GM10248 (cell line): ENCODE measurements around the gene MTHFSD.

Experiments used
- CTCF ChIA-PET: fragments of 300-600 bp; sonication (Branson Sonifier 250); formaldehyde crosslinking; extraction: SDS; loops from one replicate; lab custom pipeline; 2021; ENCODE audit warnings: antibody characterized with exemption; lab: Yijun Ruan, JAX
- POLR2A ChIA-PET: fragments of 350-650 bp; sonication (Branson Sonifier 250); formaldehyde crosslinking; extraction: SDS; loops from one replicate; lab custom pipeline; 2020; ENCODE audit warnings: antibody characterized with exemption; lab: Yijun Ruan, JAX
- DNase-seq: peaks from one replicate; pipeline ENCODE4 v3.0.0; 2012; ENCODE audit errors: extremely low spot score
- CTCF ChIP-seq: IDR thresholded peaks from 2 replicates; pipeline ENCODE4 v1.5.1; 2012; ENCODE audit warnings: mild to moderate bottlenecking, low read depth; ENCODE audit errors: extremely low read depth, missing control alignments, control extremely low read depth

Gene MTHFSD

DNA sequence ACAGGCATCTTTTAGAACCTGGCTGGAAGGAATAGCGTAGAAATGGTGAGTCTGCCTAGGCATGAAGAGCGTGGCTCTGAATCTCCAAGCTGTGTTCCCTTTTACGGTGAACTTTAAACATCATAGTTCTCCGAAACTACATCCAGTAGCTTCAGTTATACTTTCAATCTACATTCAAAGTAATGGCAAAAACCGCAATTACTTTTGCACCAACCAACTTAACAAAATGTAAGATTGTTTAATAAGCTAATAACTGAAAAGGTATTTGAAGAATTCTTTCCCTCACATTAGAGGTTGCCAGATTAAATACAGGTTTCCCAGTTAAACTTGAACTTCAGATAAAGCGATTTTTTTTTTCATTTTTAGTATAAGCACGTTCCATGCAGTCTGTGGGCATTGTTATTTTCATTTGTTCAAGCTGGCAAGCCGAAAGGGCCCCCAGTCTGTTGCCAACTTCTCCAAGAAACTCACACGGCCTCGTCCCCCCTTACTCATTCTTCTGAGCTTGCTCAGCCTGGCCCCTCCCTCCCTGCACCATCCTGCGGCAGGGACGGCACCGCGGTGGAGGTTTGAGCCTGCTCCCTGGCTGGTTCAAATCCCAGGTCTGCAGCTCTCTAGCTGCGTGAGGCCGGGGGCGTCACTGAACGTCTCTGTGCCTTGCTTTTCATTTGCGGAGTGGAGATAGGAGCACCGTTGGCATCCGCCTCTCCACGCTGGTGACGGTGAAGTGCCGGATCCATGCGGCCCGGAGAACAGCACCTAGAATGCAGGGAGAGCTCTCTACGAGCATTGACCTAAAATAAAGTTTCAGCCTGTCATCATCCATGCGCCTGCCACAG, 3.5 kb upstream of the MTHFSD start:
- ChIA-PET CTCF (interaction anchor here (0.7 to 1.6 kb wide), 5 partner anchors 40 to 1078 kb away, joined by 3 to 8 read pairs (median 4); no protein-coding TSS in a partner anchor), POLR2A (no interaction called here)
- DNase-seq, result no peak
- TF ChIP-seq CTCF, result no peak

DNA sequence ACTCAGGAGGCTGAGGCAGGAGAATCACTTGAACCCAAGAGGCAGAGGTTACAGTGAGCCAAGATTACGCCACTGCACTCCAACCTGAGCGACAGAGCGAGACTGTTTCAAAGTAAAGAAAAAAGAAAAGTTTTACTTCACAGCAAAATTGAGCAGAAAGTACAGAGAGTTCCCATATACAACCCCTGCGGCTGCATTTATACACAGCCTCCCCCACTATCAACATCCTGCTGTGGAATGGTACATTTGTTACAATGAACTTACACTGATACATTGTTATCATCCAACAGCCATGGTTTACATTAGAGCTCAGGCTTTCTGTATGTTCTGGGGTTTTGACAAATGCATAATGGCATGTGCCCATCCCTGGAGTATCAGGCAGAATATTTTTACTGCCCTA, 2.6 kb upstream of the MTHFSD start:
- no peak for TF ChIP-seq CTCF
- POLR2A ChIA-PET, result no interaction called here
- no peak for DNase-seq
- CTCF ChIA-PET, result interaction anchor here (1.2 to 1.6 kb wide), 2 partner anchors 39 to 505 kb away, joined by 4 to 8 read pairs; no protein-coding TSS in a partner anchor

DNA sequence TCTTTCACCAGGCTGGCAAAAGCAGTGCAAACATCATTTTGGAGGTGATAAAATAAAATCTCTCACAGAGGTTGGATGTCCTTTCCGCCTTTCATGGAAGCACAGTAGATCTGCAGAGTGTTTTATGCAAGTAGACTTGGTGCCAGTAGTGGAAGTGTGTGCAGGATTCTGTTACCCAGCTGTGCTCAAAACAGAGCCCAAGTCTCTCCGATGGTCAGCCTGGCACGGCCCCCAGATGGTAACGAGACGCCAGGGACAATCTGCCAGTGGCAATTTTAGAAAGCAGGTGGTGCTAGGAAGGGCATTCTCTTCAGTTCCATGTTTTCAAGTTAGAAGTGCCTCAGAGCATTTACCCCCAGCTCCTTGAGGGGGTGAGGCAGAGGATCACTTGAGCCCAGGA, 1.5 kb upstream of the MTHFSD start:
- TF ChIP-seq CTCF, result no peak
- DNase-seq, result no peak
- CTCF ChIA-PET, result interaction anchor here (1.1 kb wide), 1 partner anchor 506 kb away, joined by 3 read pairs; no protein-coding TSS in a partner anchor
- POLR2A ChIA-PET, result no interaction called here

DNA sequence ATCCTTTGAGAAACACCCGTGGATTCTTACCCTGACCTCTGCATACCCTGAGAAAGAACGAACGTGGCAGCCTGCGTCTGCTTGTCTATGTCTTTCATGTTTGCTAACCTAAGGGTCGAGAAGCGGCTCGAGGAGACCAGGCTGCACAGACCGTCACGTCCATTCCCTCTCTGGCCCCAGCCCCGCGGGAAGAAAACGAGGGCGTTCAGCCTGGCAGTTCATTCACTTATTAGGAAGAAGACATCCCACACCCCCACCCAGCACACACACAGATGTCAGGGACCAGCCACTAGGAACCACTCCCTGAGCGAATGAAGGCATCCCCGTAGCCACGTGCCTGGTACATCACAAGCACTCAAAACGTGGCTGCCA, 655 bp upstream of the MTHFSD start:
- DNase-seq, result no peak
- CTCF ChIA-PET, result interaction anchor here (1.1 kb wide), 1 partner anchor 507 kb away, joined by 3 read pairs; no protein-coding TSS in a partner anchor
- TF ChIP-seq CTCF, result no peak
- POLR2A ChIA-PET, result no interaction called here

- ChIA-PET POLR2A (interaction anchor here (0.6 kb wide), 1 partner anchor 1243 kb away, joined by 3 read pairs; no protein-coding TSS in a partner anchor), CTCF (no interaction called here)
- DNase-seq, result no peak
- TF ChIP-seq CTCF, result no peak
Measured at GRCh38 chr16:86554599-86554916, 477 bp downstream of the MTHFSD start.

DNA sequence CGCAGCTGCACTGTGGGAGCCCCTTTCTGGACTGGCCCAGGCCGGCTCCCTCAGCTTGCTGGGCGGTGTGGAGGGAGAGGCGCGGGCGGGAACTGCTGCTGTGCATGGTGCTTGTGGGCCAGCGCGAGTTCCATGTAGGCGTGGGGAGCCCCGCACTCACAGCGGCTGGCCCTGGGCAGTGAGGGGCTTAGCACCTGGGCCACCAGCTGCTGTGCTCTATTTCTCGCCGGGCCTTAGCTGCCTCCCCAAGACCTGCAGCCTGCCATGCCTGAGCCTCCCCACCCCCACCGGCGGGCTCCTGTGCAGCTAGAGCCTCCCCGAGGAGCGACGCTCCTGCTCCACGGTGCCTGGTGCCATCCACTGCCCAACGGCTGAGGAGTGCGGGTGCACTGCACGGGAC, 1.7 kb downstream of the MTHFSD start:
- ChIA-PET POLR2A (no interaction called here), CTCF (interaction anchor here (1.1 kb wide), 1 partner anchor 650 kb away, joined by 4 read pairs; no protein-coding TSS in a partner anchor)
- DNase-seq, result no peak
- no peak for TF ChIP-seq CTCF
